ENCODE results near the gene KCNAB2. TPM values are rescaled to one million over a fixed set of nuclear protein-coding genes. Genes with fewer than 3 reads are reported as not detected.

Gene KCNAB2
- total RNA-seq, 1 donor from 2014 or later = 2.2 TPM

DNA sequence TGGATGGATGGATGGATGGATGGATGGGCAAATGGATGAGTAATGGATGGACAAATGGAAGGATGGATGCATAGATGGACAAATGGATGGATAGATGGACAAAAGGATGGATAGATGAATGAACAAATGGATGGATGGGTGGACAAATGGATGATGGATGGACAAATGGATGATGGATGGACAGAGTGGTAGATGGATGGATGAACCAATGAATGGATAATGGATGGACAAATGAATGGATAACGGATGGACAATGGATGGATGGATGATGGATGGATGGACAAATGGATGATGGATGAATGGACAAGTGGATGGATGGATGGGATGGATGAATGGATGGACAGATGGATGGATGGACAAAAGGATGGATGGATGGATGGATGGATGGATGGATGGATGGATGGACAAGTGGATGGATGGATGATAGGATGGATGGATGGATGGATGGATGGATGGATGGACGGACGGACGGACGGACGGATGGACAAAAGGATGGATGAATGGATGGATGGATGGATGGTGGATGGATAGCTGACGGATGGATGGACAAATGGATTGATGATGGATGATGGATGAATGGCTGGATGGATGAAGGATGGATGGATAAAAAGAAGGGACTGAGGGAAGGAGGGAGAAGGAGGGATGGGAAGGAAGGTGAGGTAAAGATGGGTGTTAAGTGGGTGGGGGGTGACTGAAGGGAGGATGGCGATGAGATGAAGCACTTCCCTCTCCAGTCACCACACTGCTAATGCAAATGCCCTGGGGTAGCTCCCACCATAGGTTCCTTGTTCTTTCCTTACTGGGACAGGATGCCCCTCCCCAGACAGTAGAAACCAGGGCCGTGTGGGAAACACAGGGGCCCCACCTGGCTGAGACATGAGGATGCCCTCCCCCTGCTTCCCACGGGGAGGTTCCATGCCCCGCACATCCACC is 104.6 kb downstream of the KCNAB2 start:
- H3K4me3 Mint-ChIP-seq = no peak overlapping the region
- Histone ChIP-seq H3F3A (ENCODE audit: low read depth) (peaks cover 7% of the 10 kb centered on the region), H3K9ac (no peak overlapping the region), H3K4me3 (no peak overlapping the region), H2AFZ (replicated peaks) (no peak overlapping the region), H3K79me2 (ENCODE audit: low read depth) (no peaks in the 10 kb centered on the region), H4K20me1 (ENCODE audit: low read depth) (no peaks in the 10 kb centered on the region), H3K36me3 (no peaks in the 10 kb centered on the region), H3K4me2 (no peak overlapping the region), H3K27me3 (peaks cover 34% of the 10 kb centered on the region), H3K4me1 (peaks cover 6% of the 10 kb centered on the region), H3K9me3 (ENCODE audit: low read depth) (no peaks in the 10 kb centered on the region), H3K27ac (no peak overlapping the region)
- no peak for DNase-seq (ENCODE audit: low spot score)
- H3K27ac Mint-ChIP-seq = no peak overlapping the region
- H3K27me3 Mint-ChIP-seq (ENCODE audit: insufficient read depth, low read depth) = peaks cover 14% of the 10 kb centered on the region
- no peaks in the 10 kb centered on the region for H3K9me3 Mint-ChIP-seq
- H3K4me1 Mint-ChIP-seq = peaks cover 4% of the 10 kb centered on the region
- H3K36me3 Mint-ChIP-seq = no peaks in the 10 kb centered on the region
- TF ChIP-seq, protein P1, sequence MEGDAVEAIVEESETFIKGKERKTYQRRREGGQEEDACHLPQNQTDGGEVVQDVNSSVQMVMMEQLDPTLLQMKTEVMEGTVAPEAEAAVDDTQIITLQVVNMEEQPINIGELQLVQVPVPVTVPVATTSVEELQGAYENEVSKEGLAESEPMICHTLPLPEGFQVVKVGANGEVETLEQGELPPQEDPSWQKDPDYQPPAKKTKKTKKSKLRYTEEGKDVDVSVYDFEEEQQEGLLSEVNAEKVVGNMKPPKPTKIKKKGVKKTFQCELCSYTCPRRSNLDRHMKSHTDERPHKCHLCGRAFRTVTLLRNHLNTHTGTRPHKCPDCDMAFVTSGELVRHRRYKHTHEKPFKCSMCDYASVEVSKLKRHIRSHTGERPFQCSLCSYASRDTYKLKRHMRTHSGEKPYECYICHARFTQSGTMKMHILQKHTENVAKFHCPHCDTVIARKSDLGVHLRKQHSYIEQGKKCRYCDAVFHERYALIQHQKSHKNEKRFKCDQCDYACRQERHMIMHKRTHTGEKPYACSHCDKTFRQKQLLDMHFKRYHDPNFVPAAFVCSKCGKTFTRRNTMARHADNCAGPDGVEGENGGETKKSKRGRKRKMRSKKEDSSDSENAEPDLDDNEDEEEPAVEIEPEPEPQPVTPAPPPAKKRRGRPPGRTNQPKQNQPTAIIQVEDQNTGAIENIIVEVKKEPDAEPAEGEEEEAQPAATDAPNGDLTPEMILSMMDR (IDR thresholded peaks at IDR 0.05) = no peak
- TF ChIP-seq EZH2phosphoT487 (IDR thresholded peaks at IDR 0.05) = no peak

Other genes starting within 250 kb of the KCNAB2 start
- gene NPHP4, start 53.5 kb upstream of the KCNAB2 start, total RNA-seq (ENCODE audit: low replicate concordance) = 8.9 and 13.0 TPM in 2 replicates
- gene CHD5, start 134.4 kb downstream of the KCNAB2 start, total RNA-seq (ENCODE audit: low replicate concordance) = 0.17 and 0.22 TPM in 2 replicates
- gene RPL22, start 153.7 kb downstream of the KCNAB2 start, total RNA-seq (ENCODE audit: low replicate concordance) = 261 and 410 TPM in 2 replicates
- 3.1 and 5.9 TPM in 2 replicates for gene RNF207, start 160.2 kb downstream of the KCNAB2 start, total RNA-seq (ENCODE audit: low replicate concordance)
- 88.4 and 118 TPM in 2 replicates for gene ICMT, start 190.1 kb downstream of the KCNAB2 start, total RNA-seq (ENCODE audit: low replicate concordance)
- gene HES3, start 198.3 kb downstream of the KCNAB2 start, total RNA-seq (ENCODE audit: low replicate concordance) = 5.5 and 22.2 TPM in 2 replicates
- 8.4 and 27.3 TPM in 2 replicates for gene GPR153, start 215.2 kb downstream of the KCNAB2 start, total RNA-seq (ENCODE audit: low replicate concordance)